ENCODE measurements around the gene PRR5.

DNA sequence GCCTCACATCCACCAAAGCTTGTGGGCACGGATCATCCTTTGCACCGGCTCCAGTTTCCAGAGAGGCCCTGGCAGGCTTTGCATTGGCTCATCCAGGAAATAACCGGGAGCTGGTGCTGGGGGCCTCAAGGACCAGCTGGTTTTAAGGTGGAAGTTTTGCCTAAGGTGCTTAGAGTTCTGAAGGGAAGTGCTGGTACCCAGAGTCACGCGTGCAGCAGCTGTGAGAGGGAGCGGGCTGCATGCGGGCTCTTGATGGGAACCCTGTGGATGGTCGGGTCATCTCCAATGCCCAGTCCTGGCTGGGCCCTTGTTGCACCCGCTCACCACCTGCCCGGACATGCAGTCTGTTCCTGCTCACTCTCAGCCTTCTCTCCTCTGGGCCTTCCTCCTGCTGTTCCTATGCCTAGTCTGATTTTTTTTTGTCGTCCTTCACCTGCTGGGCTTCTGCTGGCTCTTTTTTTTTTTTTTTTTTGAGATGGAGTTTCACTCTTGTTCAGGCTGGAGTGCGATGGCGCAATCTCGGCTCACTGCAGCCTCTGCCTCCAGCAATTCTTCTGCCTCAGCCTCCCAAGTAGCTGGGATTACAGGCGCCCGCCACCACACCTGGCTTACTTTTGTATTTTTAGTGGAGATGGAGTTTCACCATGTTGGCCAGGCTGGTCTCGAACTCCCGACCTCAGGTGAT is 24.0 kb upstream of the PRR5 start:
- TF ChIP-seq CTCF (IDR thresholded peaks at IDR 0.05) (no peak), EZH2 (IDR thresholded peaks at IDR 0.05) (no peak), EZH2phosphoT487 (IDR thresholded peaks at IDR 0.05) (no peak)
